Activated naive CD4-positive, alpha-beta T cell treated with anti-CD3 and anti-CD28 coated beads for 36 hours (primary cell): ENCODE measurements around the gene ATG16L1. TPM values are rescaled to one million over a fixed set of nuclear protein-coding genes. Genes with fewer than 3 reads are reported as not detected.

ENCODE experiments used
- CTCF ChIA-PET: fragments of 350-600 bp; sonication (Branson Sonifier 250); formaldehyde crosslinking; loops from one replicate; lab custom pipeline; 2021; ENCODE audit warnings: antibody characterized with exemption; lab: Charles Lee
- DNase-seq: peaks from one replicate; pipeline ENCODE4 v3.0.0-alpha.2; 2020
- H3K27ac Mint-ChIP-seq: one replicate; pipeline ENCODE4 v1.8.0; 2021; ENCODE audit warnings: mild to moderate bottlenecking, mixed read lengths
- H3K27me3 Mint-ChIP-seq: one replicate; pipeline ENCODE4 v1.8.0; 2021; ENCODE audit warnings: low read depth, mixed read lengths
- H3K36me3 Mint-ChIP-seq: one replicate; pipeline ENCODE4 v1.8.0; 2021; ENCODE audit warnings: low read depth, mixed read lengths
- H3K4me1 Mint-ChIP-seq: one replicate; pipeline ENCODE4 v1.8.0; 2021; ENCODE audit warnings: low read depth, mixed read lengths
- H3K4me3 Mint-ChIP-seq: one replicate; pipeline ENCODE4 v1.8.0; 2021; ENCODE audit warnings: mild to moderate bottlenecking, moderate library complexity, mixed read lengths
- H3K9me3 Mint-ChIP-seq: one replicate; pipeline ENCODE4 v1.8.0; 2021; ENCODE audit warnings: mixed read lengths
- intact Hi-C: fragments of 100-400 bp; cut with micrococcal nuclease; formaldehyde crosslinking; loops from one replicate; pipeline ENCODE4 v1.15.1; 2023
- total RNA-seq, 2 experiments: library from RNA; stranded (reverse); gene quantifications; one replicate each; pipeline ENCODE4 v1.2.3, GENCODE V29; 2021

Gene ATG16L1
- total RNA-seq, 2 experiments from 2014 or later = 21.2 to 24.2 TPM

- H3K4me1 Mint-ChIP-seq = peaks cover 22% of the 10 kb centered on the region
- H3K27me3 Mint-ChIP-seq = no peaks in the 10 kb centered on the region
- H3K27ac Mint-ChIP-seq = peak overlapping the region; percentile 4
- H3K4me3 Mint-ChIP-seq = no peak overlapping the region
- intact Hi-C loops = no loop called here
- DNase-seq = no peak
- no peaks in the 10 kb centered on the region for H3K9me3 Mint-ChIP-seq
- CTCF ChIA-PET = interaction anchor here (0.6 to 1.9 kb wide), 2 partner anchors 14 to 896 kb away, joined by 4 to 6 read pairs; no protein-coding TSS in a partner anchor
- H3K36me3 Mint-ChIP-seq = peaks cover 59% of the 10 kb centered on the region
These were observed 30.6 kb downstream of the ATG16L1 start for GRCh38 chr2:233281992-233282603.

GRCh38 chr2:233285921-233286320, 34.4 kb downstream of the ATG16L1 start:
- intact Hi-C loops = no loop called here
- H3K9me3 Mint-ChIP-seq = no peaks in the 10 kb centered on the region
- no peak for DNase-seq
- no peak overlapping the region for H3K4me3 Mint-ChIP-seq
- H3K27me3 Mint-ChIP-seq = no peaks in the 10 kb centered on the region
- H3K36me3 Mint-ChIP-seq = peaks cover 51% of the 10 kb centered on the region
- CTCF ChIA-PET = no interaction called here
- H3K4me1 Mint-ChIP-seq = peaks cover 18% of the 10 kb centered on the region
- no peak overlapping the region for H3K27ac Mint-ChIP-seq

DNA sequence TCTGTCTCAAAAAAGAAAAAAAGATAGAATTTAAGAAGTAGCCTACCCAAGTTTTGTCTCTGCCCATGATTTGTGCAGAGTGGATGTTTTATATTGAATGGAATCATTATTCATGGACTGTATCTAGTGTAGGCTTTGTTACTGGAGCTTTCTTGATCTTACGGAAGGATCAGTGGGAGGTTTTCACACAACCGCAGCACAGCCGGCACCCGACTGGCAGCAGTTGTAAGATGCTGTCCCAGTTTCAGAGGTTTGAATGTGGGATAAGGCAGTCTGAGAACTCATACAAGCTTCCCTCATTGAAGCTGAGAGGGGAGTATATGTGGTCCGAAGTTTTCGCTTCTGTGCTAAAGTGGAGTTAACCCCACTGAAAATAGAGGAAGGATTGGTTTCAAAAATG, 36.4 kb downstream of the ATG16L1 start:
- peak overlapping the region; percentile 46 for H3K27ac Mint-ChIP-seq

GRCh38 chr2:233288663-233289062, 37.2 kb downstream of the ATG16L1 start:
- Mint-ChIP-seq H3K4me3 (no peak overlapping the region), H3K9me3 (no peaks in the 10 kb centered on the region), H3K27ac (no peak overlapping the region), H3K4me1 (no peaks in the 10 kb centered on the region), H3K27me3 (no peaks in the 10 kb centered on the region), H3K36me3 (peaks cover 52% of the 10 kb centered on the region)
- DNase-seq = no peak
- CTCF ChIA-PET = interaction anchor here (1.0 to 1.3 kb wide), 2 partner anchors 142 to 155 kb away, joined by 5 read pairs; no protein-coding TSS in a partner anchor
- intact Hi-C loops = no loop called here

More for the DNA sequence above, 36.4 kb downstream of the ATG16L1 start:
- intact Hi-C loops = no loop called here
- Mint-ChIP-seq H3K9me3 (no peaks in the 10 kb centered on the region), H3K27me3 (no peaks in the 10 kb centered on the region), H3K4me3 (no peak overlapping the region), H3K36me3 (peaks cover 51% of the 10 kb centered on the region), H3K4me1 (peaks cover 2% of the 10 kb centered on the region)
- DNase-seq = no peak
- CTCF ChIA-PET = interaction anchor here (1.3 kb wide), 1 partner anchor 155 kb away, joined by 5 read pairs; no protein-coding TSS in a partner anchor

GRCh38 chr2:233289648-233290047, 38.2 kb downstream of the ATG16L1 start:
- peaks cover 59% of the 10 kb centered on the region for H3K36me3 Mint-ChIP-seq
- no peaks in the 10 kb centered on the region for H3K27me3 Mint-ChIP-seq
- CTCF ChIA-PET = no interaction called here
- DNase-seq = no peak
- H3K9me3 Mint-ChIP-seq = no peaks in the 10 kb centered on the region
- intact Hi-C loops = no loop called here
- H3K4me3 Mint-ChIP-seq = no peak overlapping the region
- H3K27ac Mint-ChIP-seq = no peak overlapping the region
- H3K4me1 Mint-ChIP-seq = no peaks in the 10 kb centered on the region

GRCh38 chr2:233290051-233290845, 38.8 kb downstream of the ATG16L1 start:
- Mint-ChIP-seq H3K27me3 (no peaks in the 10 kb centered on the region), H3K27ac (no peak overlapping the region), H3K4me3 (no peak overlapping the region), H3K9me3 (no peaks in the 10 kb centered on the region), H3K36me3 (peaks cover 58% of the 10 kb centered on the region), H3K4me1 (no peaks in the 10 kb centered on the region)
- intact Hi-C loops = no loop called here
- CTCF ChIA-PET = no interaction called here
- DNase-seq = no peak

DNA sequence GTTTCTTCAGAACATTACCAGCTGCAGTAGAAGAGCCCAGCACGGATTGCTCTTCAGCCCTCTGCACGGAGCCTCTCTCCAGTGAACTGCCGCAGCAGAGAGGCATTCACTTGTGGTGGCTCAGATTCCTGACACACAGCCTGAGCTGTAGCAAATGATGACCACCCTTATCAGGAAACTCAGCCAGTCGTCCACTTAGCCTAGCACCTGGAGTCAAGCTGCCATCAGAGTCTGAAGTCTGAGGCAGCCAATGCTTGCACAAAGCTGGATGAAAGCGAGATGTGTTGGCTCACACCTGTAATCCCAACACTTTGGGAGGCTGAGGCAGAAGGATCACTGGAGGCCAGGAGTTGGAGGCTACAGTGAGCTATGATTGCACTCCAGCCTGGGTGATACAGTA, 44.4 kb downstream of the ATG16L1 start:
- no peaks in the 10 kb centered on the region for H3K4me1 Mint-ChIP-seq
- H3K4me3 Mint-ChIP-seq = no peak overlapping the region
- H3K27me3 Mint-ChIP-seq = no peaks in the 10 kb centered on the region
- DNase-seq = no peak
- no peaks in the 10 kb centered on the region for H3K9me3 Mint-ChIP-seq
- no peak overlapping the region for H3K27ac Mint-ChIP-seq
- intact Hi-C loops = no loop called here
- H3K36me3 Mint-ChIP-seq = peaks cover 39% of the 10 kb centered on the region
- CTCF ChIA-PET = interaction anchor here (0.6 to 1.6 kb wide), 2 partner anchors 14 to 102 kb away, joined by 3 to 4 read pairs; no protein-coding TSS in a partner anchor

DNA sequence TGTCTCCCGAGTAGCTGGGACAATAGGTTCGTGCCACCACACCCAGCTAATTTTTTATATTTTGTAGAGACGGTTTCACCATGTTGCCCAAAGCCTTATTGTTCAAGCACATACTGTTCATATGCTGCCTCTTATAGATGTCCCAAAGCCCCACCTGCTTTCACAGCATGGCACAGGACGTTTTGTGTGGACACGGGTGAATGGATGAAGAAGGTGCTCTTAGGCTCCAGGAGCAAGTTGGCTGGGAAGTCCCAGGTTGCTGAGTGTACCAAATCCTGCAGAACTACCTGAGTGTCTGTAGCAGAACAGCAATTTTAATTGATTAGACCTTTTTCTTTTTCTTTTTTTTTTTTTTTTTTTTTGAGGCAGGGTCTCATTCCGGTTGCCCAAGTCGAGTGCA, 45.6 kb downstream of the ATG16L1 start:
- Mint-ChIP-seq H3K9me3 (no peaks in the 10 kb centered on the region), H3K27ac (no peak overlapping the region), H3K4me1 (no peaks in the 10 kb centered on the region), H3K4me3 (no peak overlapping the region), H3K36me3 (peaks cover 30% of the 10 kb centered on the region), H3K27me3 (no peaks in the 10 kb centered on the region)
- DNase-seq = no peak
- CTCF ChIA-PET = interaction anchor here (0.7 to 1.6 kb wide), 2 partner anchors 15 to 236 kb away, joined by 3 to 4 read pairs; no protein-coding TSS in a partner anchor
- intact Hi-C loops = no loop called here

DNA sequence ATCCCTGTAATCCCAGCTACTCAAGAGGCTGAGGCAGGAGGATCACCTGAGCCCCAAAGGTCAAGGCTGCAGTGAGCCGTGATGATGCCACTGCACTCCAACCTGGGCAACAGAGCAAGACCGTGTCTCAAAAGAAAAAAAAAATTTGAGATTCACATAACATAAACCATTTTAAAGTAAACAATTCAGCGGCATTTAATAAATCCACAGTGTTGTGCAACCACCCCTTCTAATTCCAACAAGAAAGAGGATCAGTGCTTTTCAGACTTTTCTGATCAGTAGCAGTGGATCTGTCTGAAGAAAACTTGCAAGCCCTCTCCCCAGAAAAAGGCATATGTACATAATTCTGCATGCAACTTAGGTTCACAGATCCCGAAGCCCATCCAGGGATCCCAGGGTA, 48.9 kb downstream of the ATG16L1 start:
- CTCF ChIA-PET = no interaction called here

DNA sequence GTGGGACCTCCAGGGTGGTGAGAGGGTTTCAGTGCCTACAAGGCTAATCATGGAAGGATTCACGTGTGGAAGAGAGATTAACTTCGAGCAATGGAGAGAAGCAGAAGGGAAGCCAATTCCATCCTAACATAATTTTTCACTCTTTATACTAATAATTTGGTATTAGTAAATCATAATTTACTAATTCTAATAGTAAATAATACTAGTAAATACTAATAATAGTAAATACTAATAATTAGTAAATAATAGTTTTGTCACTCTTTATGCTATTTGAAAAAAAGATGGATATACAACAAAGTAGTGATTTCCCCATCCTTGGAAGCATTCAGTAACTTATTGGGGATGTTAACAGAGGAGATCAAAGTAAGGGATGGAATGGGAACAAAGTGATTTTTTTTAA, 49.8 kb downstream of the ATG16L1 start:
- Mint-ChIP-seq H3K4me1 (no peaks in the 10 kb centered on the region), H3K4me3 (no peak overlapping the region), H3K36me3 (peaks cover 2% of the 10 kb centered on the region), H3K27me3 (no peaks in the 10 kb centered on the region), H3K27ac (no peak overlapping the region), H3K9me3 (no peaks in the 10 kb centered on the region)
- CTCF ChIA-PET = no interaction called here
- intact Hi-C loops = no loop called here
- no peak for DNase-seq

More for the DNA sequence above, 48.9 kb downstream of the ATG16L1 start:
- no peaks in the 10 kb centered on the region for H3K9me3 Mint-ChIP-seq
- no peaks in the 10 kb centered on the region for H3K4me1 Mint-ChIP-seq
- H3K36me3 Mint-ChIP-seq = peaks cover 6% of the 10 kb centered on the region
- H3K4me3 Mint-ChIP-seq = no peak overlapping the region
- H3K27ac Mint-ChIP-seq = no peak overlapping the region
- no peak for DNase-seq
- intact Hi-C loops = no loop called here
- H3K27me3 Mint-ChIP-seq = no peaks in the 10 kb centered on the region

GRCh38 chr2:233301811-233302210, 50.3 kb downstream of the ATG16L1 start:
- H3K27me3 Mint-ChIP-seq = no peaks in the 10 kb centered on the region
- no peak overlapping the region for H3K4me3 Mint-ChIP-seq
- no peaks in the 10 kb centered on the region for H3K36me3 Mint-ChIP-seq
- H3K27ac Mint-ChIP-seq = no peak overlapping the region
- no peaks in the 10 kb centered on the region for H3K9me3 Mint-ChIP-seq
- no peak for DNase-seq
- H3K4me1 Mint-ChIP-seq = no peaks in the 10 kb centered on the region
- CTCF ChIA-PET = no interaction called here
- intact Hi-C loops = no loop called here

DNA sequence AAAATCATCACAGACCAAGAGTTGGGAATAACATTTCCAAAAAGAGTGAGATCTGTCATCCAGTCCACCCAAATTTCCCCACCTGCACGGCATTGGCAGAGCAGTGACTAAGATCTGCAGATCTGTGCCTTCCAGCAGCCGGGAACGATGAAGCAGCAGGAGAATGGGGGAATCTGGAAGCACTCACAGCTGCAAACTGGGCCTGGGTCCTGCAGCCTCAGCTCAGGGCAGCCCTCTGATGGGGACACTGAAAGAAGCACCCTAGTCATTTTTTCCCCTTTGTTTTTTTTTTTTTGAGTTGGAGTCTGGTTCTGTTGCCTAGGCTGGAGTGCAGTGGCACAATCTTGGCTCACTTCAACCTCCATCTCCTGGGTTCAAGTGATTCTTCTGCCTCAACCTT, 51.8 kb downstream of the ATG16L1 start:
- H3K27ac Mint-ChIP-seq = no peak overlapping the region
- CTCF ChIA-PET = no interaction called here
- intact Hi-C loops = no loop called here

More for the DNA sequence above, 51.8 kb downstream of the ATG16L1 start:
- H3K9me3 Mint-ChIP-seq = no peaks in the 10 kb centered on the region
- no peaks in the 10 kb centered on the region for H3K36me3 Mint-ChIP-seq
- no peaks in the 10 kb centered on the region for H3K27me3 Mint-ChIP-seq
- DNase-seq = no peak
- H3K4me1 Mint-ChIP-seq = no peaks in the 10 kb centered on the region
- no peak overlapping the region for H3K4me3 Mint-ChIP-seq
